ENCODE measurements around the gene MRPL49.

- TF ChIP-seq ESRRG (CRISPR knock-in tag; IDR thresholded peaks at IDR 0.05): no peak
- no peak for TF ChIP-seq TCF4 (CRISPR knock-in tag; IDR thresholded peaks at IDR 0.05; ENCODE audit: borderline replicate concordance)
- no peak for TF ChIP-seq POU6F1 (CRISPR knock-in tag; IDR thresholded peaks at IDR 0.05; ENCODE audit: borderline replicate concordance, low read depth)
- TF ChIP-seq ZFP3 (CRISPR knock-in tag; IDR thresholded peaks at IDR 0.05): no peak
- TF ChIP-seq RARB (CRISPR knock-in tag; IDR thresholded peaks at IDR 0.05): no peak
Measured at GRCh38 chr11:65129649-65130441, 7.7 kb downstream of the MRPL49 start.
